Mucosa of gallbladder (tissue), 1 donor: ENCODE results near the gene EVA1B. TPM values are rescaled to one million over a fixed set of nuclear protein-coding genes. Genes with fewer than 3 reads are reported as not detected.

Experiments used
- DNase-seq: peaks from one replicate; pipeline ENCODE4 v3.0.0-alpha.2; 2020; ENCODE audit warnings: low spot score
- total RNA-seq: library from RNA; stranded (reverse); gene quantifications from one replicate; pipeline ENCODE4 v1.2.1, GENCODE V29; 2021
- donor health status: DM: no; HTN: no; CAD: no.

Gene EVA1B
- total RNA-seq, 1 donor from 2014 or later = 30.3 TPM

DNA sequence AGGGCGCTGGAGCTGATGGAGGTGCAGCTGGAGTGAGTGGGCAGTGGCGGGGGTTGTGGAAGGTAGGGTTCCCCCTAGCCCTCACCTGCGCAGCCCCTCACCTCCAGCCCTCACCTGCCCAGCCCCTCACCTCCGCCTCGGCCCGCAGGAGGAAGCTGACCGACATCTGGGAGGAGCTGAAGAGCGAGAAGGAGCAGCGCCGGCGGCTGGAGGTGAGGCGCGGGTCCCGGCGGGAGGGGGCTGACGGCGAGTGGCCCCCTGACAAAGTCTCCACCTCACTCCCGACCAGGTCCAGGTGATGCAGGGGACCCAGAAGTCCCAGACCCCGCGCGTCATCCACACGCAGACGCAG, 2.7 kb downstream of the EVA1B start:
- no peak for DNase-seq

DNA sequence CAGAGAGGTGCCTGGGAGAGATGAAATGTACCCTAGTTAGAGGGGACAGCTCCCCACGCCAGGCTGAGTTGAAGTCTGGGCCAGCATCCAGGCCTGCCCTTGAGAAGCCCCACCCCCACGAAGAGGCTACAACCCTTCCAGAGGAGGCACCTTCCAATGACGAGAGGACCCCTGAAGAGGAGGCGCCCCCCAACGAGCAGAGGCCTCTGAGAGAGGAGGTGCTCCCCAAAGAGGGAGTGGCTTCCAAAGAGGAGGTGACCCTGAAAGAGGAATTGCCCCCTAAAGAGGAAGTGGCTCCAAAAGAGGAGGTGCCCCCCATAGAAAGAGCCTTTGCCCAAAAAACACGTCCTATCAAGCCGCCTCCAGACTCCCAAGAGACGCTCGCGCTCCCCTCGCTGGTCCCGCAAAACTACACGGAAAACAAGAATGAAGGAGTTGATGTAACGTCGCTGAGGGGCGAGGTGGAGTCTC, 3.1 kb downstream of the EVA1B start:
- no peak for DNase-seq

DNA sequence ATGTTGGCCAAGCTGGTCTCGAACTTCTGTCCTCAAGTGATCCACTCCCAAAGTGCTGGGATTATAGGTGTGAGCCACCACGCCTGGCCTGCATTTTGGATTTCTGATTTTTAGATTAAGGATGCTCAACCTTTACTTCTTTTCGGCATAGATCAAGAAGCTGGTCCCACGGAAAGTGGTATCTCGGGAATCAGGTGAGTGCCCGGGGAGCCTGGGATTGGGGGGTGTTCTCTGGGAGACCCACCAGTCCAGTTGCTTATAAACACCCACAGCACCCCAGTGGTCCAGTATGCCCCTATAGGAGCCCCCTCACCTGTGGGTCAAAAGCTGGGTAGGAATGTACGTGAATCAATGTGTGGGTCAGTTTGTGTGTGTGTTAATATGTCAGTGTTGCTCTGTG, 14.0 kb downstream of the EVA1B start:
- DNase-seq = no peak

DNA sequence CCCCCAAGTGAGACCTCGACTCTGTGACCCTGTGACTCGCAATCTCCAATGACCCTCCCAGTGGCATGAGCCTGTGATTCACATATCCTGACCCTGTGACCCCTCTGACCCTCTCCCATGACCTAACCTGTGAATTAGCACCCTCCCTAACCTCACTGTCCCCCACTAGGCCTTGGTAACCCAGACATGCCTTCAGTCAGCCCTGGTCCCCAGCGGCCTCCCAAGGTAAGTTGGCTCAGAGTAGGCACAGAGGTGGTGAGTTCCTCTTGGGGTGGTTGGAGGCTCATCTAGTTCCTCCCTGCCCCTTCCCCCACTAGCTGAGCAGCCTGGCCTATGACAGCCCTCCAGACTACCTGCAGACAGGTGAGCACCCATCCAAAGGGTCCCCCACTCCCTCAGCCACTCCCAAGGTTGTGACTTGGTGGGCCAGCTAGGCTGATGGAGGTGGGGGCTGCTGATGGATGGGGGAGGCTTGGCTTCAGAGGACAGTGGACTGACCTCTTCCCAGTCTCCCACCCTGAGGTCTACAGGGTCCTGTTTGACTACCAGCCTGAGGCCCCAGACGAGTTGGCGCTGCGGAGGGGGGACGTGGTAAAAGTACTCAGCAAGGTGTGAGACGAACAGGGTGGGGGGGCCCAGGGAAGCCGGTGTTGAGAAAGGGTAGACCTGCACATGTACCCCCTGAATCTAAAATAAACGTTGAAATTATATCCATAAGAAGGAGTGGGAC, 15.7 kb downstream of the EVA1B start:
- DNase-seq = no peak

DNA sequence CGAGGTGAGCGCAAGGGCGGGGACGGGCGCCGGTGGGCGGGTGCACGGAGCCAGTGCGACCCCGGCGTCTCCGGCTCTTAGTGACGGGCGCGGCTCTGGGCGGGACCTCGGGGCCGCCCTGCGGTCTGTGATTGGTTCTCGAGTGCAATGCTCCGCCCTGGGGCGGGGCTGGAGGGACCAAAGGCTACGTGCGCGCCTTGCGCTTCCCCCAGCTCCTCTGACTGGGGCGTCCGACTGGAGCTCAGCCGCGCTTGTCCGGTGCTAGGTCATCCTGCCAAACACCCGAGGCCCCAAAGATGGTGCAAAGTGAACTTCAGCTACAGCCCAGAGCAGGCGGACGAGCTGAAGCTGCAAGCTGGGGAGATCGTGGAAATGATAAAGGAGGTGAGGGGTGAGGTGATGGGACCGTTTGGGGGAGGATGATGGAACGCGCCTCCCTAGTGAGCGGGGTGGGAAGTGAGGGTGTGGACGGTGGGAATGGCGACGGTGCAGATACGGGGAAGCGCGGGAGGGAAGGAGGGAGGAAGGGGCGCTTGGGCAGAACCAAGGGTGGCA, 16.5 kb downstream of the EVA1B start:
- DNase-seq = peak; percentile 92

DNA sequence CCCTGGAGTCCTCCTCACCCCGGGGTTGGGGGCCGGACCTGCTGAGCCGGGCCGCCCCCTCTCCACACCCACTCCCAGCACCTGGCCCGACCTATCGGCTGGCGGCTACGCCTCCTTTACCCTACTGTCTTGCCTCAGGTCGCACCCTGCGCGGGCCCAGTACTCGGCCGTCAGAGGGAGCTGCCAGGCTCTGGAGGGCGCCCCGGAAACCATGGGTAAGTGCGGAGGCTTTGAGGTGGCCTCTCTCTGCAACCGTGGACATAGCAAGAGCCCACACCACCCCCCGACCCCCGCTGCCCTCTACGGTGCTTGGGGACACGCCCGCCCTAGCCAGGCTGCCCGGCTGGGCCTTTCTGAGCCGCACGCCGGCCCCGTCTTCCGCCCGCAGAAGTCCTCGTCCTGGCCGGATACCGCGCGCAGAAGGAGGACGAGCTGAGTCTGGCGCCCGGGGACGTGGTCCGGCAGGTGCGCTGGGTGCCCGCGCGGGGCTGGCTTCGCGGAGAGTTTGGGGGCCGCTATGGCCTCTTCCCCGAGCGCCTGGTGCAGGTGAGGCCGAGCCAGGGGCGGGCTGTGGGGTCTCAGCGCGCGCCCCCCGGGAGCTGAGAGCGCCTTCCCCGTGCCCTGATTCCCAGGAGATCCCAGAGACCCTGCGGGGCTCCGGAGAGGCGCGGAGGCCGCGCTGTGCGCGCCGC, 17.1 kb downstream of the EVA1B start, which contains the start of gene SH3D21:
SH3D21 (plus strand) TSS at position 159 of the 692 bp plus-strand sequence; CDS start at position 212, 53 bp downstream.
- peak; percentile 45 for DNase-seq

DNA sequence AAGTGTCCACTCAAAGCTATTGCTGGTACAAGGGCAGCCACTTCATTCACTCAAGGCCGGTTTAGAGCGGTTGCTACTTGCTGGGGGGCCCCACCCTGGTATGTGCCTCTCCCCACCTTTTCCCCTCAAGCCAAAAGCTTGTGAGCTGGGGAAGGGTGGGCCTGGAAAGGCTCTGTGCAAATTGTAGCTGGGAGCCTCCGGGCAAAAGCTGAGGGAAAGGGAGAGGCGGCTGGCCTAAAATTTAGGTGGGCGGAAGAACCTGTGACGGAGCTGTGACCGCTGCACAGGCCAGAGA, 17.6 kb downstream of the EVA1B start:
- DNase-seq = no peak

DNA sequence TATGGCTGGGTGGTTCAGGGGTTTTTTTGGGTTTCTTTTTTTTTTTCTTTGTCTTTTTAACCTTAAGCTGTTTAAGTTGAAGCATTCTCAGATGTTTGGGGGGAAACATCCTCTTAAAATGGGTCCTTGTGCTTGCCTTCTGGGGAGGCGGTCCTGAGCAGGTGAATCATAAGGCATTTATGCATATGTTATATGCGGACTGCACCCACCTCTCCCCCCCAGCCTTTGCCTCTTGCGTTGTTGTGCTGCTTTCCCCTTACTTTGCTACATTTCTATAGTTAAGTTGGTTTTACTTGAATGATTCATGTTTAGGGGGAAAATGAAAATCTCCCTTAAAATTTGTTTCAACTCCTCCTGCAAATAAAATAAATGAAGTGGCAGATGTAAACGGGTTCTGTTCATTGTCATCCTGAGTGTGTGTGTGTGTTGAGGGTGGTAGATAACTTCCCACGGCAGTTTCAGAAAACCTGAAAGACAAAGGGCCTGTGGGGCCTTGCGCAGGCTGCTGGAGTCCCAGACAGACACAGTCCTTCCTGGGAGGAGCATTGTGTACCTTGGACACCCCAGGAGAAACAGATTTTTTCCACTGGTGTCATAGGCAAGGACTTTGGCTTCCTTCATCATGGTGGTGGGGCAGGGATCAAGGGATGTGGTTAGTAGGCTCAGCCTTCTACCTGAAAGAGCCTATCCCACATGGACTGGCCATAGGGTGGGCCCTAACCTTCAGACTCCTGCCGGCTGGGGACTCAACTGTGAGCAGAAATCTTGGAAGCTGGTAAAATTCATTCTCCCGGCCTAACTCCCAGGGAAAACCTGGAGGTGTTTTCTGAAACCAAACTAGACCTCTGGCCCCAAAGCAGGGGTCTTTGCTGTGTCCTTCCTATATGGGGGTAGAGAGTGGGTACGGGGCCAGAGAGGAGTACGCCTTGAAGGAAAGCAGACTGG, 18.2 kb downstream of the EVA1B start:
- DNase-seq = no peak

DNA sequence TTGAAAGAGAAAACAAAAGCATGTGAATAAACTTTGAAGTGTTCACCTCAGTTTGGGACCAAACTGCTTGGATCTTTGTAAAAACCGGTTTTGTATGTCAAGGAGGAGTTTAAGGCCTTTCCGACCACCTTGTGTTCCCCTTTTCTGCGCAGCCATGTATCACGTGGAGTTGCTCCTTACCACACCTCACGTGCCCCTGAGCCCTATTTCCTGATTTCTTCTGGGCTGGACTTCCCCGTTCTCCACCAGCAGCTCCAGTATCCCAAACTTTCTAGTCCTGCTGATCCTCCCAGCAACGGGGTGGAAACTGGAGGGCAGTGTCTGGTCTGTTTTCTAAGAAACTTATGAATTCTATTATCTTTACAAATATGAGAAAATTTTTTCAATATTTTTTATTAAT, 18.9 kb downstream of the EVA1B start:
- no peak for DNase-seq

DNA sequence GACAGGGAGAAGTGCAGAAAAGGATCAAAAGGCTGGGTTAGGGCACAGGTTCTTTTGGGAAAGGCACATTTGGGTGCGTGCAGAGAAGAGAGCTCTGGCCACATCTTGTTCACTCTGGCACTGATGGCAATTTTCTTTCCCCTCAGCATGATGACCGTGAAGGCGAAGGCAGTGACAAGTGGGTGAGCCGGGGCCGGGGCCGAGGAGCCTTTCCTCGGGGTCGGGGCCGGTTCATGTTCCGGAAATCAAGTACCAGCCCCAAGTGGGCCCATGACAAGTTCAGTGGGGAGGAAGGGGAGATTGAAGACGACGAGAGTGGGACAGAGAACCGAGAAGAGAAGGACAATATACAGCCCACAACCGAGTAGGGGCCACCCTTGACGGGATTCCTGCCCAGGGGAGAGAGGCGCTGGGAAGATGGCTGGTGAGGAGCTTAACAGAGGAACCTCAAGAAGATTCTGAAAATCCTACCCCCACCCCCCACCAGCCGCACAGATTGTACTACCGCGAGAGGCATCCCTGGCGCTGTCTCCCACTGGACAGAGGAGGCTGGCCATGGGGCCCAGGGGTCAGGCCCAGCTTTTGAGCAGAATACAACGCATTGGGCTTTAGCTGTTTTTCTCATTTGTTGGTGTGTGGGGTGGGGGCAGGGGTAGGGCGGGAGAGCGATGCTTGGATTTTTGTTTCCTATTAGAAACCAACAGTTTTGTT, 19.6 kb downstream of the EVA1B start:
- no peak for DNase-seq

DNA sequence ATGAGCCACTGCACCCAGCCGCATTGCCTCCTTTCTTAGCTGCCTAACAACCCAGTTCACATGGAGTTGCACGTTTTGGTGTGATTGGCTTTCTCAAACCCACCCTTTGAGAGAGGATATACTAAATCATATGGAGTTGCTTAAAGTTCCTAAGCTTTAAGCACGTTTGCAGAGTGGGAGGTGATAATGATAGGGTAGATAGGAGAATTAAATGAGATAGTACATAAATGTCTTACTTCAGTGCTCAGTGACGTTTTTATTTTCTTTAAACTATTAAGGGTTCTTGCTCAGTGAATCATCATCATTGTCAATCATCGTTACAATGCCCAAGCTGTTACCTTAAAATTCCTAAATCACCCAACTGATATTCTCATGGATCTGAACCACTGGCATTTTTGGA, 20.2 kb downstream of the EVA1B start:
- no peak for DNase-seq

DNA sequence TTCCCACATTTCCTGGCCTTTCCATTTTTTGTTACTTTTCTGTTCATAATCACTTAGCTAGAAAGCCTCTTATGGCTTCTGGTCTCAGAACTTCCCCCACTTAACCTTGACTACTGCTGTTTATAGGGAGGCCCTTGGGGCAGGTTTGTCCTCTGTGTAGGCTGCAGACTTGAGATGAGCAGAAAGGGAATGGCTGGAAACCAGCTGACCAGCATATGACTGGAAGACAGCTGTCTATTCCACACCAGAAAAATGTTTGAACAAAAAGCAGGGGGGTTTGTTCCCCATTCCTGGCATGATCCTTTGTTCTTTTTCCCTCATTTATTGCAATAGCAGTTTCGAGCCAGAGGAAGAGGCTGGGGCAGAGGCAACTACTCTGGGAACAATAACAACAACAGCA, 22.2 kb downstream of the EVA1B start:
- no peak for DNase-seq

DNA sequence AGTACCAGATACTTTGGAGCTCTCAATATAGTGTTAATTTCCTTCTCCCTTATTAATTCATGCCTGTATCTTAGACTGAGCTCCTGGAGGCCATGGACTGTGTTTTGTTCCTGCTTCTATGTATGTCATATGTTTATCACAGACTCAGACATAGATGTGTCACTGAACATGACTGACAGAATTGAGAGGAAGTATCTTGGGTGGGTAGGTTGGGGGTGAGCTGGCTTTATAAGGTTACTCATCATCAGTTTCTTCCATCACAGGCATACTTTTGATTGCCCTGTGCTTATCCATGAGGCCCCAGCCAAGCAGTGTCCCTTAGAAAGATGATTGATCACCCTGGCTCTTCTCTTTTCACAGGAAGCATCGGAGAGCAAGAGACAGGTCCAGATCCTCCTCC, 22.9 kb downstream of the EVA1B start:
- no peak for DNase-seq

DNA sequence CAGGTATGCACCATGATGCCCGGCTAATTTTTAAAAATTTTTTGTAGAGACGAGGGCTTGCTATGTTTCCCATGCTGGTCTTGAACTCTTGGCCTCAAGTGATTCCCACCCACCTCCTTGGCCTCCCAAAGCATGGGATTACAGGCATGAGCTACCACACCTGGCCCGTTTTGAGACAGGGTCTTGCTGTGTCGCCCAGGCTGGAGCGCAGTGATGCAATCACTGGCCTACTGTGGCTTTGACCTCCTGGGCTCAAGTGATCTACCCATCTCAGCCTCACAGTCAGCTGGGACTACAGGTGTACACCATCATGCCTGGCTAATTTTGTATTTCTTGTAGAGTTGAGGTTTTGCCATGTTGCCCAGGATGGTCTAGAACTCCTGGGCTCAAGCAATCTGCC, 24.8 kb downstream of the EVA1B start:
- no peak for DNase-seq

DNA sequence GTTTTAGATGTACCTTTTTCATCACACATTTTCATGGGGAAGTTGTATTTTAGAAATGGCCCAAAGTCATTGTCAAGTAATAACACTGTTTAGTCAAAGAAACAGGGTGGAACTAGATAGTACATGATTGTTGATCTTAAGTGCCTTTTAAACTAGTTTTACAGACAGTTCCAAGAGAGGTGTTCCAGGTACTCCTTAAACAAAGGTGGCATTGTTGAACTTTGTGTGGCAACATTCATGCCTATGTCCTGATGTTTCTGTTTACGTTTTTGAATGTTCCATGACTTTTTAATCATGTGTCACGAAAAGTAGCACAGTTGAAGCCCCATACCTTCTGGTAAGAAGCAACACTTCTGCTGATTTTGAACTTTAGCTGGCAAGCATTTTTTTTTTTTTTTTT, 26.4 kb downstream of the EVA1B start:
- DNase-seq = no peak

DNA sequence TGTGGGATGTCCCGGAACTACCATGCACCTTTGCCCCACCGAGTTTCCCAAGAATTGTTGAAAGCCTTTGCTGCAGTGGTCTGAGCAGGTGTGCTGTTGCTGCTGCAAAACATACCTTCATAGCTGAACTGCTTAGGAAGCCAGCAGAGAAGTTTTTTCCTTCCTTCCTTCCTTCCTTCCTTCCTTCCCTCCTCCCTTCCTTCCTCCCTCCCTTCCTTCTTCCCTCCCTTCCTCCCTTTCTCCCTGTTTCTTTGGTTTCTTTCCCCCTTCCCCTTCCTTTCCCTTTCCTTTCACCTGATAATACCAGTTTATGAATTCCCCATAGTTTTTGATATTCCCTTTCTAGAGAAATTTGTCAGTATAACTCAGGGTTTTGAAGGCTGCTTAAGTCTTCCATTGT, 28.1 kb downstream of the EVA1B start:
- DNase-seq = no peak

DNA sequence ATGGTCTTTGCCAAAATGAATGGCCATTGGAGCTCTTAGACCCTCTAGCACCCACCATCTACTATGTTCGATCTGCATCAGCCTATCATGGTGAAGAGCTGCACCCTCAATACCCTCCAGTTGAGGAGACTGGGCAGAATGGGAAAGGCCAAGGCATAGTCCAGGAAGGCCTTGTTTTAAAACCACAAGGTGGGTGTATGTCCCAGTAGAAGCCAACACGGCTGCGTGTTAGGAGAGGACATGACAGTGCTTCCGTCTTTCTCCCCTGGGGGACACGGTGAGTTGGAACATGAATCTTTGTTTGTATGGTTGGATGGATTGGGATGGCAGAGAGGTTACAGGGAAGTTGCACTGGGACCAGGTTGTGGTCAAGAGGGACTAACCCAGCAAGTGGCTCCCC, 35.9 kb downstream of the EVA1B start:
- no peak for DNase-seq

DNA sequence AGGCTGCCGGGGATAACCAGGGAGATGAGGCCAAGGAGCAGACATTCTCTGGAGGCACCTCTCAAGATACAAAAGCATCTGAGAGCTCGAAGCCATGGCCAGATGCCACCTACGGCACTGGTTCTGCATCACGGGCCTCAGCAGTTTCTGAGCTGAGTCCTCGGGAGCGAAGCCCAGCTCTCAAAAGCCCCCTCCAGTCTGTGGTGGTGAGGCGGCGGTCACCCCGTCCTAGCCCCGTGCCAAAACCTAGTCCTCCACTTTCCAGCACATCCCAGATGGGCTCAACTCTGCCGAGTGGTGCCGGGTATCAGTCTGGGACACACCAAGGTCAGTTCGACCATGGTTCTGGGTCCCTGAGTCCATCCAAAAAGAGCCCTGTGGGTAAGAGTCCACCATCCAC, 36.6 kb downstream of the EVA1B start:
- no peak for DNase-seq

DNA sequence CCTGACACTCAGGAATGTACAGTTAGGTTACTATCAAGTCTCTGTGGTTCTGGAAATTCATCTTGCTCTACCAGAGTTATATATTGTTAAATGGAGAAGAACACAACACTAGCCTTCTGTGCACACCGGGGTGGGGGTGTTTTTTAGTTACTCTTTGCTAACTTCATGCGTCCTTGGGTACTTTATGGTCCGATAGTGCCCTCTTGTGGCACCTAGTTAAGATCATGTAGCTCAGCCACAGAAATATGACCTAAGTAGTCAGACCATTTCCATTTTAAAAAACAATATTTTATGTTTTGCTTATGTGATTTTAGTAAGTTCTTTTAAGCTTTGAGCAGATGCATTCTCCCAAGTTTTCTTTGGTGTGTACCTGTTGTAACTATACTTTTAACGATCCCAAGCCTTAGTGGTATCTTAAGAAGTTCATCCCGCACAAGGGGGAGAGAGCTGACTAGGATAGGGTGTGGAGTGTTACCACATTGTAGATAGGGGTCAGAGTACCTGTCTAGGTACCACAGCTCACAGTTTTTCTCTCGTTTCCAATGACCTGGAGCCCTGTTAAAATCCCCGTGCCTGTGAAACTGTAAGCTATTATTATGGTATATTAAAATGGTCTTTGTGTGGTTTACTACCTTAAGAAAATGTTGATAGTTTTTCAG, 37.9 kb downstream of the EVA1B start:
- DNase-seq = peak; percentile 81

DNA sequence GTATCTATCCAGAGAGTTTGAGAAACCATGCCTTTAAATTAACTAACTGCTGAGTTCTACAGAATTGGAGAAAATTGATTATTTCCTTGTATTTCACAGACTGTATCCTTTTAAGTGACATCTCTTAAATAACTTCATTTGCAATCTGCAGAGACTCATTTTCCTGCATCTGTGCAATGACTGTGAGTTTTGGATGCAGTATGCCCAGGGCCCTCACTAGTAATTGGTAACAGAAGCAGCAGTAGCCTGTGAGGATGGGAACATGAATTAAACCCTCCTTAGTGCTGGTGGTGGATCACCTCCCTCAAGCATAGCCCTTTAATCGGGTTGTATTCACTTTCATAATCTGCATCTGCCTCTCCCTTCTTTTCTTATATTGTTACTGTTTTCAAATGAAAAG, 38.9 kb downstream of the EVA1B start:
- DNase-seq = no peak

DNA sequence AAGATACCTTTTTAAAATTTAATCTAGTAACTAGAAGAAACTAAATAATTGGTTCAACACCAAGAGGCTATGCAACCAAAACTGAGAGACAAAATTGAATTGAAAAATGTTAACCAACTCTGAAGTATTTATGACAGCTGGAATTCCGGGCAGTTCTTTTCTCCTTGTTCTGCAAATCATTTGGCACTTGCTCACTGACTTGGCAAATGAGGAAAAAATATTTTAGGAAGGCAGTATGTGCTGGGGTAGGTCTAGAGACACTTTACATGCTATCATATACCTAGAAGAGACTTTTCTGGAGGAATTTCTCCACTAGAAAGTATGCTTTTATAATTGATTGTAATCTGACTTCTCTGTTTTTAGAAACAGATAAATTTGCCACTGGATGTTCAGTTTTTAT, 39.4 kb downstream of the EVA1B start:
- no peak for DNase-seq
